ENCODE results near the gene ADGRL2. TPM values are rescaled to one million over a fixed set of nuclear protein-coding genes. Genes with fewer than 3 reads are reported as not detected.

The ADGRL2 gene
- total RNA-seq, 1 experiment from 2014 or later, result 0.51 TPM

- Histone ChIP-seq H3K36me3 (ENCODE audit: low read depth, low read length) (no peaks in the 10 kb centered on the region), H4K20me1 (ENCODE audit: low read length) (no peaks in the 10 kb centered on the region), H2AFZ (ENCODE audit: low read length) (no peak overlapping the region), H3F3A (ENCODE audit: low read length, unreplicated experiment) (no peaks in the 10 kb centered on the region), H3K9me2 (replicated peaks; ENCODE audit: low read length) (no peaks in the 10 kb centered on the region), H3K9me3 (ENCODE audit: low read length) (no peaks in the 10 kb centered on the region), H3K27me3 (ENCODE audit: low read length) (peaks cover 74% of the 10 kb centered on the region), H3K4me1 (ENCODE audit: insufficient read depth, low read length) (no peaks in the 10 kb centered on the region), H3K9ac (ENCODE audit: low read length) (no peak overlapping the region), H3K27ac (ENCODE audit: low read length) (no peak overlapping the region), H3K4me3 (ENCODE audit: low read length) (no peak overlapping the region), H3K4me2 (ENCODE audit: low read length) (no peak overlapping the region), H3K79me2 (ENCODE audit: low read length) (no peaks in the 10 kb centered on the region)
- BruUV-seq (replicated peaks), result no TSS peak
- ChIA-PET CTCF (no interaction called here), POLR2A (ENCODE audit: unreplicated experiment) (no interaction called here)
- intact Hi-C loops (cut with micrococcal nuclease), result no loop called here
- DNase-seq (no peak), ATAC-seq (no peak)
- TF ChIP-seq EZH2 (IDR thresholded peaks at IDR 0.05; ENCODE audit: low read length, unreplicated experiment), result no peak
Measured at GRCh38 chr1:81921851-81922462, 121.2 kb downstream of the ADGRL2 start.

- no peak overlapping the region for H3K4me2 ChIP-seq (ENCODE audit: low read length)
- H3F3A ChIP-seq (ENCODE audit: low read length, unreplicated experiment), result no peaks in the 10 kb centered on the region
- no peak overlapping the region for H2AFZ ChIP-seq (ENCODE audit: low read length)
- ChIA-PET CTCF (no interaction called here), POLR2A (ENCODE audit: unreplicated experiment) (no interaction called here)
- no peak for TF ChIP-seq CTCF (conservative IDR thresholded peaks at IDR 0.05; ENCODE audit: low read depth, low read length)
- no peak for TF ChIP-seq EZH2 (IDR thresholded peaks at IDR 0.05; ENCODE audit: low read length, unreplicated experiment)
- TF ChIP-seq EZH2phosphoT487 (IDR thresholded peaks at IDR 0.05; ENCODE audit: borderline replicate concordance, low read length), result no peak
- peaks cover 71% of the 10 kb centered on the region for H3K27me3 ChIP-seq (ENCODE audit: low read length)
- intact Hi-C loops (cut with micrococcal nuclease), result no loop called here
- no peaks in the 10 kb centered on the region for H3K4me1 ChIP-seq (ENCODE audit: insufficient read depth, low read length)
- no peaks in the 10 kb centered on the region for H3K79me2 ChIP-seq (ENCODE audit: low read length)
- BruUV-seq (replicated peaks), result no TSS peak
- no peak overlapping the region for H3K4me3 ChIP-seq (ENCODE audit: low read length)
- DNase-seq (no peak), ATAC-seq (no peak)
- no peaks in the 10 kb centered on the region for H3K9me3 ChIP-seq (ENCODE audit: low read length)
- no peaks in the 10 kb centered on the region for H3K36me3 ChIP-seq (ENCODE audit: low read depth, low read length)
- no peaks in the 10 kb centered on the region for H4K20me1 ChIP-seq (ENCODE audit: low read length)
- no peaks in the 10 kb centered on the region for H3K9me2 ChIP-seq (replicated peaks; ENCODE audit: low read length)
- no peak overlapping the region for H3K27ac ChIP-seq (ENCODE audit: low read length)
- H3K9ac ChIP-seq (ENCODE audit: low read length), result no peak overlapping the region
Measured at GRCh38 chr1:81922955-81923354, 122.2 kb downstream of the ADGRL2 start.

GRCh38 chr1:81929106-81929505, 128.4 kb downstream of the ADGRL2 start:
- ATAC-seq (no peak), DNase-seq (no peak)
- H3K9me3 ChIP-seq (ENCODE audit: low read length), result no peaks in the 10 kb centered on the region
- no TSS peak for BruUV-seq (replicated peaks)
- TF ChIP-seq CTCF (conservative IDR thresholded peaks at IDR 0.05; ENCODE audit: low read depth, low read length), result no peak
- no peak for TF ChIP-seq EZH2phosphoT487 (IDR thresholded peaks at IDR 0.05; ENCODE audit: borderline replicate concordance, low read length)
- H3K79me2 ChIP-seq (ENCODE audit: low read length), result no peaks in the 10 kb centered on the region
- H3K9ac ChIP-seq (ENCODE audit: low read length), result no peak overlapping the region
- no peak overlapping the region for H2AFZ ChIP-seq (ENCODE audit: low read length)
- ChIA-PET CTCF (no interaction called here), POLR2A (ENCODE audit: unreplicated experiment) (no interaction called here)
- intact Hi-C loops (cut with micrococcal nuclease), result no loop called here
- no peaks in the 10 kb centered on the region for H3K36me3 ChIP-seq (ENCODE audit: low read depth, low read length)
- H3K4me1 ChIP-seq (ENCODE audit: insufficient read depth, low read length), result no peaks in the 10 kb centered on the region
- H3K27ac ChIP-seq (ENCODE audit: low read length), result no peak overlapping the region
- no peaks in the 10 kb centered on the region for H4K20me1 ChIP-seq (ENCODE audit: low read length)
- H3F3A ChIP-seq (ENCODE audit: low read length, unreplicated experiment), result no peaks in the 10 kb centered on the region
- H3K27me3 ChIP-seq (ENCODE audit: low read length), result peaks cover 63% of the 10 kb centered on the region
- H3K4me3 ChIP-seq (ENCODE audit: low read length), result no peak overlapping the region
- H3K4me2 ChIP-seq (ENCODE audit: low read length), result no peak overlapping the region
- no peaks in the 10 kb centered on the region for H3K9me2 ChIP-seq (replicated peaks; ENCODE audit: low read length)

Measured in PC-3 (cell line).